ENCODE results near the gene TMCO2.

TMCO2 gene

GRCh38 chr1:40265298-40265697 lies 17.6 kb downstream of the TMCO2 start:
- no peak overlapping the region for H3K4me3 ChIP-seq (ENCODE audit: low read length)

GRCh38 chr1:40265919-40266318 lies 18.2 kb downstream of the TMCO2 start:
- H3K4me1 ChIP-seq (ENCODE audit: control insufficient read depth, low read length): no peaks in the 10 kb centered on the region
- TF ChIP-seq CTCF (IDR thresholded peaks at IDR 0.05; ENCODE audit: low read depth, low read length, poor library complexity, severe bottlenecking) (no peak), EZH2phosphoT487 (IDR thresholded peaks at IDR 0.05; ENCODE audit: borderline replicate concordance, low read length) (no peak)
- H3K36me3 ChIP-seq (ENCODE audit: control insufficient read depth, low read length): peaks cover 85% of the 10 kb centered on the region
- no peaks in the 10 kb centered on the region for H4K20me1 ChIP-seq (ENCODE audit: control insufficient read depth, insufficient read depth, low read depth, low read length)
- H3K4me2 ChIP-seq (ENCODE audit: low read length): no peak overlapping the region
- no peaks in the 10 kb centered on the region for H3K9me2 ChIP-seq (replicated peaks; ENCODE audit: control insufficient read depth, low read length)
- H3K27me3 ChIP-seq (ENCODE audit: control insufficient read depth, low read length): no peaks in the 10 kb centered on the region
- no peak overlapping the region for H3K27ac ChIP-seq (ENCODE audit: low read depth, low read length)
- no peak overlapping the region for H3K4me3 ChIP-seq (ENCODE audit: low read length)
- no peaks in the 10 kb centered on the region for H3K9me3 ChIP-seq (ENCODE audit: control insufficient read depth, insufficient read depth, low read length)
- H3F3A ChIP-seq (ENCODE audit: control insufficient read depth, insufficient read depth): peaks cover 6% of the 10 kb centered on the region; the same call in 1 of the 2 replicates
- H3K79me2 ChIP-seq (ENCODE audit: control insufficient read depth, low read length): peaks cover 45% of the 10 kb centered on the region

More at GRCh38 chr1:40265298-40265697, 17.6 kb downstream of the TMCO2 start:
- Histone ChIP-seq H3K36me3 (ENCODE audit: control insufficient read depth, low read length) (peaks cover 85% of the 10 kb centered on the region), H3K9me3 (ENCODE audit: control insufficient read depth, insufficient read depth, low read length) (no peaks in the 10 kb centered on the region), H3K79me2 (ENCODE audit: control insufficient read depth, low read length) (peaks cover 51% of the 10 kb centered on the region), H3K4me2 (ENCODE audit: low read length) (no peak overlapping the region), H3K27me3 (ENCODE audit: control insufficient read depth, low read length) (no peaks in the 10 kb centered on the region), H3K4me1 (ENCODE audit: control insufficient read depth, low read length) (no peaks in the 10 kb centered on the region), H4K20me1 (ENCODE audit: control insufficient read depth, insufficient read depth, low read depth, low read length) (no peaks in the 10 kb centered on the region), H3K9me2 (replicated peaks; ENCODE audit: control insufficient read depth, low read length) (no peaks in the 10 kb centered on the region), H3F3A (ENCODE audit: control insufficient read depth, insufficient read depth) (peaks cover 6% of the 10 kb centered on the region; the same call in 1 of the 2 replicates), H3K27ac (ENCODE audit: low read depth, low read length) (no peak overlapping the region)
- no peak for TF ChIP-seq CTCF (IDR thresholded peaks at IDR 0.05; ENCODE audit: low read depth, low read length, poor library complexity, severe bottlenecking)

- H3K27me3 ChIP-seq (ENCODE audit: control insufficient read depth, low read length): no peaks in the 10 kb centered on the region
- no peak overlapping the region for H3K4me2 ChIP-seq (ENCODE audit: low read length)
- H3K4me1 ChIP-seq (ENCODE audit: control insufficient read depth, low read length): no peaks in the 10 kb centered on the region
- no peaks in the 10 kb centered on the region for H4K20me1 ChIP-seq (ENCODE audit: control insufficient read depth, insufficient read depth, low read depth, low read length)
- H3K27ac ChIP-seq (ENCODE audit: low read depth, low read length): no peak overlapping the region
- no peak overlapping the region for H3K4me3 ChIP-seq (ENCODE audit: low read length)
- peaks cover 38% of the 10 kb centered on the region for H3K79me2 ChIP-seq (ENCODE audit: control insufficient read depth, low read length)
- peaks cover 6% of the 10 kb centered on the region; the same call in 1 of the 2 replicates for H3F3A ChIP-seq (ENCODE audit: control insufficient read depth, insufficient read depth)
- H3K36me3 ChIP-seq (ENCODE audit: control insufficient read depth, low read length): peaks cover 84% of the 10 kb centered on the region
- no peaks in the 10 kb centered on the region for H3K9me2 ChIP-seq (replicated peaks; ENCODE audit: control insufficient read depth, low read length)
- H3K9me3 ChIP-seq (ENCODE audit: control insufficient read depth, insufficient read depth, low read length): no peaks in the 10 kb centered on the region
- TF ChIP-seq CTCF (IDR thresholded peaks at IDR 0.05; ENCODE audit: low read depth, low read length, poor library complexity, severe bottlenecking) (no peak), EZH2phosphoT487 (IDR thresholded peaks at IDR 0.05; ENCODE audit: borderline replicate concordance, low read length) (no peak)
Measured at GRCh38 chr1:40266786-40267535, 19.2 kb downstream of the TMCO2 start.
